ENCODE results near the gene IL22RA1.

GRCh38 chr1:24173638-24174575 lies 31.0 kb upstream of the IL22RA1 start:
- TF ChIP-seq SMAD3 (CRISPR knock-in tag; IDR thresholded peaks at IDR 0.05; ENCODE audit: borderline replicate concordance) (no peak), AR (CRISPR knock-in tag; IDR thresholded peaks at IDR 0.05) (no peak), ZNF423 (CRISPR knock-in tag; IDR thresholded peaks at IDR 0.05) (no peak), ESRRA (CRISPR knock-in tag; IDR thresholded peaks at IDR 0.05; ENCODE audit: borderline replicate concordance) (no peak), CTCF (IDR thresholded peaks at IDR 0.05) (no peak), ATF2 (CRISPR knock-in tag; IDR thresholded peaks at IDR 0.05; ENCODE audit: borderline replicate concordance, low read depth) (no peak), AFF4 (CRISPR knock-in tag; IDR thresholded peaks at IDR 0.05; ENCODE audit: borderline replicate concordance) (no peak), FOXK1 (CRISPR knock-in tag; IDR thresholded peaks at IDR 0.05) (no peak), CDX4 (CRISPR knock-in tag; IDR thresholded peaks at IDR 0.05; ENCODE audit: borderline replicate concordance) (no peak), ZNF263 (CRISPR knock-in tag; IDR thresholded peaks at IDR 0.05; ENCODE audit: low read depth) (no peak), MAX (CRISPR knock-in tag; IDR thresholded peaks at IDR 0.05) (no peak), CREM (CRISPR knock-in tag; IDR thresholded peaks at IDR 0.05) (no peak), ZBTB21 (CRISPR knock-in tag; IDR thresholded peaks at IDR 0.05; ENCODE audit: borderline replicate concordance) (no peak), MXD4 (CRISPR knock-in tag; IDR thresholded peaks at IDR 0.05; ENCODE audit: borderline replicate concordance) (no peak)
